Hematopoietic multipotent progenitor cell treated with erythropoietin and hydrocortisone succinate and interleukin-3 and kit ligand, for 6 days (in vitro differentiated cells): ENCODE measurements around the gene TDRD10.
"Not testable (repeated sequence)": the region's sequence is repeated elsewhere in the genome, so short reads cannot be mapped to it uniquely, and the experiment has no call there.

Experiments
- DNase-seq: peaks from one replicate; pipeline ENCODE4 v3.0.0-alpha.2; 2015

Gene TDRD10

GRCh38 chr1:154520333-154520732 is 18.3 kb downstream of the TDRD10 start:
- DNase-seq, result peak; percentile 63

GRCh38 chr1:154521695-154522094 is 19.7 kb downstream of the TDRD10 start:
- DNase-seq, result no peak

- no peak for DNase-seq
Measured at GRCh38 chr1:154524881-154525280, 22.9 kb downstream of the TDRD10 start.

DNA sequence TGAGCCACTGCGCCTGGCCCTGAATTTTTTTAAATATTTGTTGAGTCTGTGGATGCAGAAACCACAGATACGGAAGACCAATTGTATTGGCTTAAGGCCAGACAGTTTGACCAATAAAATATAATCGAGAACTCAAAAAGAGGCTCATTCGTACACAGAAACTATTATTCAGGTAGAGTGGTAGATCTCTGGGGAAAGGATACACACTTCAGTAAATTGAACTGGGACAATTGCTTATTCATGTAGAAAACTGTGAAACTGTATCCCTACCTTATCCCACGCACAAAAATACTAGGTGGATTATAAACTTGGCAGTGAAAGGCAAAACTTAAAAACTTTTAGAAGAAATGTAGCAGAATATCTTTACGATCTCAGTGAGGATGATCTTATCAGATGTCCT is 25.2 kb downstream of the TDRD10 start:
- DNase-seq, result no peak

GRCh38 chr1:154529308-154529707 is 27.3 kb downstream of the TDRD10 start:
- DNase-seq, result no peak

DNA sequence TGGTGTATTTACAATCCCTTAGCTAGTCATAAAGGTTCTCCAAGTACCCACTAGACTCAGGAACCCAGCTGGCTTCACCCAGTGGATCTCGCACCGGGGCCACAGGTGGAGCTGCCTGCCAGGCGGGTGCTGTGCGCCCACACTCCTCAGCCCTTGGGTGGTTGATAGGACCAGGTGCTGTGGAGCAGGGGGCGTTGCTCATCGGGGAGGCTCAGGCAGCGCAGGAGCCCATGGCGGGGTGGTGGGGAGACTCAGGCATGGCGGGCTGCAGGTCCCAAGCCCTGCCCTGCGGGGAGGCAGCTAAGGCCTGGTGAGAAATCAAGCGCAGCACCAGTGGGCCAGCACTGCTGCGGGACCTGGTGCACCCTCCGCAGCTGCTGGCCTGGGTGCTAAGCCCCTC is 29.9 kb downstream of the TDRD10 start:
- DNase-seq, result not testable (repeated sequence)

DNA sequence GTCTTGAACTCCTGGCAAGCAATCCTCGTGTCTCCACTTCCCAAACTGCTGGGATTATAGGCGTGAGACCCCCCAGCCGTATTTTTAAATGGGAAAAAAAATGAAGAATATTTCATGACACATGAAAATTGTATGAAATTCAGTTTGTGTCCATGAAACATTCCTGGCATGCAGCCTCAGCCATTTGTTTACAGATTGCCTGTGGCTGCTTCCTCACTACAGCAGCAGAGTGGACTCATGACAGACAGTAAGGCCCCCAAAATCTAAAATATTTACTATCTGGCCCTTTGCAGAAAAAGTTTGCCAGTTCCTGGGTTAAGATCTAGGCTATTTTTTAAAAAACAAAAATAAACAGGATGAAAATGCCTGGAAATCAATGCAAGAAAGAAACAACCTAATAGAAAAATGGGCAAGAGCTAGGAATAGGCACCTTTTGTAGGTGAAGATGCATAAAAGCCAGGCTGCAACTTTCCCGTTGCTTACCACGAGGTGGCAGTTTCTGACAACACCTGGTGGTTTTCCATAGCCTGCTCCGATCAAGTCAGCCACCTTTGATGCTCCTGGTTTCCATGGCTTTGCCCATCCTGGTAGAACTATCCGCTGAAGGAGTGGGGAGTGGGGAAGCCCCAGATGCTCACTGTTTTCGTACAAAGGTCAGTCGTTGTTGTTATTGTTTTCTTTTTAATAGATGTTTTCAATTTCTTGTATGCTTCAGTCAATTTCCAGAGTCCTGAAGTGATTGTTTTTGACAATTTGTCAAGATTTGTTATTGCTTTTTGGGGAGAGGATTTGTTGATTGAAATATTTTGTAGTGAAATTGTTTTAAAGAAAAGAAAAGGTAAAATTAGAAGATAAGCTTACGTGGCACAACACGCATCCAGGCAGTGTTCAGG is 32.2 kb downstream of the TDRD10 start:
- no peak for DNase-seq

DNA sequence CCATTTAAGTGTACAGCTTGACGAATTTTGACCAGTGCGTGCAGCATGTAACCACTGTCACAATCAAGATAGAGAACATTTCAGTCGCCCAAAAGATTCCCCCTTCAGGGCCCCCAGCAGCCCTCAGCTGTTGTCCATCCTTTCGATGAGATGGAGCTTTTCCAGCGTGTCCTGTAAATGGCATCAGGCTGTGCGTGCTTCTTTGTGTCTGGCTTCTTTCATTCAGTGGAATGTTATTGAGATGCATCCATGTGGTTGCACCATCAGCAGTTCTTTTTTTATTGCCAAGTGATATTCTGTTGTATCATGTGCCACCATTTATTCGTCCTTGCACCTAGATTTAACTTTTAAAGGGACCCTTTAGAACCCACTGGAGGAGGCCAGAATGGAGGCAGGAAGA is 34.6 kb downstream of the TDRD10 start:
- DNase-seq, result no peak

- DNase-seq, result no peak
Measured at GRCh38 chr1:154539486-154540483, 37.8 kb downstream of the TDRD10 start.

DNA sequence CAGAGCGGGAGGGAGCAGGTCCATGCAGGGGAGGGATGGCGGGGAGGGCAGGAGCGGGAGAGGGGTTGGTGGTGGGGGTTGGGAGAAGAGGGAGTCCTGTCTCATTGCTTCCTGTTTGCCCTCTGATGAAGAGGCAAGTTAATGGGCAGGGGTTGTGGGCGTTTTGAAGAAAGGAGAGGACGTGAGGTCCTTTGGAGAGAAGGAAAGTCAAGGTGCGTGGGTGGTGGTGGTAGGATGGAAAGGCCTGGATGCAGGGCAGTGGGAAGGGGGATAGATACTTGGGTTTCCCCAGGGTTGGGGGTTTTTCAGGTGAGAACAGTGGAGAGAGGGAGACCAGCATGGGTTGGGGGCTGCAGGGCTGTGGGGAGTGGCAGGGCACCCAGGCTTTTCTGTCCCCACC is 39.2 kb downstream of the TDRD10 start:
- DNase-seq, result no peak

DNA sequence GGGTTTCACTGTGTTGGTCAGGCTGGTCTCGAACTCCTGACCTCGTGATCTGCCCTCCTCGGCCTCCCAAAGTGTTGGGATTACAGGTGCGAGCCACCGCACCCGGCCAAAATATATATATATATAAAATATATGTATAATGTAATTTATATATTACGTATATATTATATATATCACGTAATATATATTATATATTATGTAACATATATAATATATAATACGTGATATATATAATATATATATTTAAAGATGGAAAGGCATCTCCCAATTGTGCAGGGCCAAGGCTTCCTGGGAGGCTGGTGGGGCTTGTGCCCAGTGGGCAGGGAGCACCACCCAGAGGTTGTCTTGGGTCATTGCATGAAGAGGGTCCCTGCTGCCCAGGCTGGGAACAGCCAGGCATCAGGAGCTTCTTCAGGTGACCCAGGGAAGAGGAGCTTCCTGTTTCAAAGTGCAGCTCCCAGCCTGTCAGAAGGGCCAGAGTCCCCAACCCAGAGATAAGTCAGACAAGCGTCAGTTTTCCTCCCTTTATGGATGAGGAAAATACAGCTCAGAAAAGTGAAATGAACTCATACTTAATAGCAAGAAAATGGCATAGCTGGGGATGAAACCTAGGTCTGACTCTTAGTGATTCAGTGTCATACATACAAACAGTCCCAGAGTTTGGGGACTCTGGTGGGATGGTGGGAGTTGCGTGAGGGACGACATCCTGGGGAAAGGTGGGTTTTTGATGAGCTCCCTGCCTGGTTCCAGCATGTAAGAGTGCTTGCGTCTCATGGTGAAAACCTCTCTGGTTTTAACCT is 44.4 kb downstream of the TDRD10 start:
- peak; percentile 85 for DNase-seq

DNA sequence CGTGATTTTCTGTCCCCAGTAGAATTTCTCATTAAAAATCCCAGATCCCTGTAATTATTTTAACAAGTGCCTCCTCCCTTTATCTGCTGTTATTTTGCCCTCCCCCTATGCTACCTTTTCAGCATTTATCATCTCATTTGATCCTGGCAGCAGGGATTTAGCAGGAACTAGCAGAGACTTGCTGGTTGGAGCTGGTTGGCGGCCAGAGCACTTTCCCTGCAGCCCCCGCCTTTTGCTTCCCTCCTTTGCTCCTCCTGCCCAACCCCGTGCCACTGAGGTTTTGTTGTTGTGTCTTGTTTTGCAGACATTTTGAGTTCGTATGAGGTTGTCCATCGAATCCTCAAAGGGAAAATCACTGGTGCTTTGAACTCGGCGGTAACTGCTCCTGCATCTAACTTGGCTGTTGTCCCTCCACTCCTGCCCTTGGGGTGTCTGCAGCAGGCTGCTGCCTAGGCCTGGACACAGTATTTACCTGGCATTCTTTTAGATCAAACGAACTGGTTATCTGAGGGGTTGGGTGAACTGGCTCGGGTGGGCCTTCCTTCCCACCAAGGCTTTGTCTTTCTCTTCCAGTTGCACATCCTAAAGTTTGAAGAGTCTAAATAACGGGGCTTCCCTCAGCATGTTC is 45.2 kb downstream of the TDRD10 start:
- no peak for DNase-seq

- DNase-seq, result peak; percentile 72
Measured at GRCh38 chr1:154548028-154548427, 46.0 kb downstream of the TDRD10 start.

DNA sequence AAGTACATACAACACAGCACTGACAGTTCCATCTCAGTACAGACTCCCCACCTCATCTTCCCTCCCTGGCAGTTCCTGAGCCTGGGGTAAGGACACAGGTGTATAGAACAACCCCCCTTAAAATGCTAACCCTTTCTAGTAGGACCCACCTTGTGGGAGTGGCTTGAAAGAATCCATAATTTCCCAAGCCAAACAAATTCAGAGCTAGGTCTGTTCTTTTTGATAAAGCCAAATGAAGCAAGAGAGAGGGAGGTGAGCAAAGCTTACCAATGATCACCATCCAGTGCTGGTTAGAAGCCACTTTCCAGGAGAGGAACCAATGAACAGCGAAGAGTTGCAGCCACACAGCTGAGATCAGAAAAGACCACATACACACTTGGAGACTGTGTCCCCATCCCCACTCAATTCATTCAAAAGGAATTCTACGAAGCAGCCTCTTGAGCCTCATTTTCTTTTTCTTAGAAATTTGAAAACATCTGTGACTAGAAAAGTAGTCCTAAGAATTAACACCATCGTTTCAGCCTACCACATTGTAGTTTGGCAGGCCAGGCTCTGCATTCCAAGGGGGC is 47.3 kb downstream of the TDRD10 start:
- no peak for DNase-seq

GRCh38 chr1:154550070-154550469 is 48.1 kb downstream of the TDRD10 start:
- no peak for DNase-seq

DNA sequence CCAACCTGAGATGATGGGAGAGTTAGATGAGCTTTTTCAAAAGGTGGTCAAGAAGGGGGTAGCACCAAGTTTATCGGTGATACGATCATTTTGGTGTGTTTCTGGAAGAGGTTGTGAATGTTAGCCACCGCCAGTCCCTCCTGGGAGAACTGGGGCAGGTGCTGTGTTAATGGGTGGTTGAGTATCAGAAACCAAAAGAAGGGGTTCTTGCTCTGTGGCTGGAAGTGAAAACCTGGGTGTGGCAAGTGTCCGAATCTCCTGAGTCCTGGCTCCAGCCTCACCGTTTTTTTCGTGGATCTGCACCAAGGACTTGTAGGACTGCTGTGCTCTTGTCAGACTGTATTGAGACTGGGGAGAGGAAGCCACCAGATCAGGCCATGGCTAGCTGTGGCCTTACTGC is 48.6 kb downstream of the TDRD10 start:
- DNase-seq, result no peak

DNA sequence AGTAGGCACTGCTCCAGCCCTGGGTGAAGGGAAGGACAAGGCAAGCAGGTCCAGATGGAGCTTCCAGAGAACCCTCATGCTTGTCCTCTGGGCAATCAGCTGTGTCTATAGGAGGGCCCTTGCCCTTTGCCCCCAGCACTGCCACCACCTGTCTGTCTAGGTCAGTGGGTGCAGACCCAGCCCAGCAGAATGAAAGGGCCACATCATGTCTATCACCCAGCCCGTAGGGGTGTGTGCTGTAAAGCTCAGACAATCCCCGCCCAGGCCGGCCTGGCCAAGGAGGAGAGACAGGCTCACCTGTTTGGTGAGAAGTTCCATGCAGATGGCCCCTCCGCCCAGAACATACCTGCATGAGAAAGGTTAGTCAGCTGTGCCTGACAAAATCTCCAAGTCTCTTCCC is 49.5 kb downstream of the TDRD10 start:
- DNase-seq, result no peak

GRCh38 chr1:154552036-154552435 is 50.0 kb downstream of the TDRD10 start:
- DNase-seq, result no peak

- DNase-seq, result no peak
Measured at GRCh38 chr1:154553056-154554030, 51.3 kb downstream of the TDRD10 start.

DNA sequence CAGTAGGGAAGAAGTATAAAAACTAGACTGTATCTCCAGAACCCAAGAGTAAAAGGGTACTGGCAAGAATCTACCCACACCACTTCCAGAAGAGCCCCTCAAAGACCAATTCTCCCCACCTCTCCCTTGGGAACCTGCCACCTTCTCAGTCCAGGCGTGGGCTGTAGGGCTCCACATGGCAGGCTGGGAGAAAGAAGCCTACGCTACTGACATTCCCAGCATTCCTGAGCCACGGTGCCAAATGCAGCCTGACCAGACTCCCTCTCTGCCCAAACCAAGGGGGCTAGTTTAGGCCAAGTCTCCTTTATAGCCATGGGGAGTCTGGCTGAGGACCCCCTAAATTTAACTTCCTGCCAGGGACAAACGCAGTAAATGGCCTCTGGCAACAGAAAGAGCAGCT is 54.4 kb downstream of the TDRD10 start:
- no peak for DNase-seq
